Stimulated activated CD8-positive, alpha-beta memory T cell treated with anti-CD3 and anti-CD28 coated beads, Interleukin-12 subunit alpha, Interleukin-12 subunit beta, amount 100 ng/mL, for 24 hours (primary cell): ENCODE measurements around the gene EIF4G2.
"Not testable (repeated sequence)": the region's sequence is repeated elsewhere in the genome, so short reads cannot be mapped to it uniquely, and the experiment has no call there.

Experiments
- DNase-seq: peaks from one replicate; pipeline ENCODE4 v3.0.0-alpha.2; 2020; ENCODE audit errors: extremely low read depth

EIF4G2 gene

GRCh38 chr11:10808553-10809372, at the start of gene EIF4G2:
Gene EIF4G2, minus strand, starts transcription at chr11:10808926.
- peak; percentile 94 for DNase-seq

GRCh38 chr11:10857709-10858438, 49.1 kb upstream of the EIF4G2 start, which contains the start of gene ZBED5:
Gene ZBED5, minus strand, starts transcription at chr11:10858053. Its CDS starts 3,108 bp downstream, at chr11:10854945.
- DNase-seq = peak; percentile 86

GRCh38 chr11:10857459-10857708, 48.7 kb upstream of the EIF4G2 start:
- DNase-seq = no peak

- DNase-seq = no peak
Measured at GRCh38 chr11:10856689-10857458, 48.1 kb upstream of the EIF4G2 start.

- no peak for DNase-seq
Measured at GRCh38 chr11:10855295-10855694, 46.6 kb upstream of the EIF4G2 start.

GRCh38 chr11:10847960-10848860, 39.5 kb upstream of the EIF4G2 start:
- no peak for DNase-seq

- DNase-seq = no peak
Measured at GRCh38 chr11:10846660-10847059, 37.9 kb upstream of the EIF4G2 start.

GRCh38 chr11:10845589-10845988, 36.9 kb upstream of the EIF4G2 start:
- no peak for DNase-seq

GRCh38 chr11:10844796-10845195, 36.1 kb upstream of the EIF4G2 start:
- DNase-seq = no peak

GRCh38 chr11:10844356-10844755, 35.6 kb upstream of the EIF4G2 start:
- DNase-seq = no peak

- no peak for DNase-seq
Measured at GRCh38 chr11:10838881-10839280, 30.2 kb upstream of the EIF4G2 start.

- DNase-seq = no peak
Measured at GRCh38 chr11:10838083-10838482, 29.4 kb upstream of the EIF4G2 start.

- not testable (repeated sequence) for DNase-seq
Measured at GRCh38 chr11:10836884-10837283, 28.2 kb upstream of the EIF4G2 start.

- no peak for DNase-seq
Measured at GRCh38 chr11:10829139-10829538, 20.4 kb upstream of the EIF4G2 start.

- DNase-seq = no peak
Measured at GRCh38 chr11:10828402-10828801, 19.7 kb upstream of the EIF4G2 start.

- DNase-seq = no peak
Measured at GRCh38 chr11:10824888-10825287, 16.2 kb upstream of the EIF4G2 start.

- DNase-seq = no peak
Measured at GRCh38 chr11:10823152-10823579, 14.4 kb upstream of the EIF4G2 start.

- DNase-seq = not testable (repeated sequence)
Measured at GRCh38 chr11:10822491-10822890, 13.8 kb upstream of the EIF4G2 start.

GRCh38 chr11:10818594-10818993, 9.9 kb upstream of the EIF4G2 start:
- DNase-seq = no peak

GRCh38 chr11:10813945-10814344, 5.2 kb upstream of the EIF4G2 start:
- no peak for DNase-seq

- DNase-seq = no peak
Measured at GRCh38 chr11:10809373-10810160, 841 bp upstream of the EIF4G2 start.
